Neural cell (in vitro differentiated cells): ENCODE data around the gene VAV3. TPM values are rescaled to one million over a fixed set of nuclear protein-coding genes. Genes with fewer than 3 reads are reported as not detected.

ENCODE experiments used
- H2AFZ ChIP-seq: fragments of 200-600, 300-800 bp; sonication (generic), shearing (Covaris generic); 2 replicates; pipeline ENCODE4 v1.6.0; 2014; ENCODE audit warnings: low read depth, mild to moderate bottlenecking, antibody characterized with exemption, low read length, moderate library complexity
- H3F3A ChIP-seq: fragments of 200-600 bp; shearing (Covaris generic); 2 replicates; pipeline ENCODE4 v1.6.1; 2016; ENCODE audit warnings: mild to moderate bottlenecking, moderate library complexity, mixed read lengths, antibody characterized with exemption, low read length; ENCODE audit not compliant: insufficient read depth, poor library complexity, severe bottlenecking
- H3K27ac ChIP-seq: fragments of 200-600, 300-800 bp; sonication (generic), shearing (Covaris generic); 2 replicates; pipeline ENCODE4 v1.5.1; 2014; ENCODE audit warnings: mild to moderate bottlenecking, low read length, moderate library complexity
- H3K27me3 ChIP-seq: fragments of 300-800, 200-600 bp; sonication (generic), shearing (Covaris generic); 2 replicates; pipeline ENCODE4 v1.6.0; 2014; ENCODE audit warnings: mild to moderate bottlenecking, low read depth, low read length, moderate library complexity; ENCODE audit not compliant: insufficient read depth
- H3K36me3 ChIP-seq: fragments of 300-800, 200-600 bp; sonication (generic), shearing (Covaris generic); 2 replicates; pipeline ENCODE4 v1.5.1; 2014; ENCODE audit warnings: mild to moderate bottlenecking, antibody characterized with exemption, low read length, moderate library complexity; ENCODE audit not compliant: insufficient read depth
- H3K4me2 ChIP-seq: fragments of 300-800, 200-600 bp; sonication (generic), shearing (Covaris generic); 2 replicates; pipeline ENCODE4 v1.6.0; 2014; ENCODE audit warnings: mild to moderate bottlenecking, low read length
- H3K4me3 ChIP-seq: fragments of 300-800, 200-600 bp; sonication (generic), shearing (Covaris generic); 2 replicates; pipeline ENCODE4 v1.5.1; 2014; ENCODE audit warnings: mild to moderate bottlenecking, low read length, moderate library complexity
- H3K79me2 ChIP-seq: fragments of 200-600 bp; shearing (Covaris generic); replicated peaks from 2 replicates; pipeline ENCODE4 v1.6.0; 2014; ENCODE audit warnings: mild to moderate bottlenecking, low read length, moderate library complexity; ENCODE audit not compliant: insufficient read depth
- H3K9ac ChIP-seq: fragments of 300-800, 200-600 bp; sonication (generic), shearing (Covaris generic); 2 replicates; pipeline ENCODE4 v1.6.1; 2016; ENCODE audit warnings: mild to moderate bottlenecking, low read length, mixed read lengths
- H3K9me2 ChIP-seq: fragments of 200-600 bp; shearing (Covaris generic); 2 replicates; pipeline ENCODE4 v1.6.1; 2016; ENCODE audit warnings: mild to moderate bottlenecking, low read length, mixed read lengths; ENCODE audit not compliant: insufficient read depth
- H3K9me3 ChIP-seq: fragments of 200-600, 300-800 bp; sonication (generic), shearing (Covaris generic); 2 replicates; pipeline ENCODE4 v1.6.1; 2016; ENCODE audit warnings: mild to moderate bottlenecking, mixed run types, low read length, moderate library complexity, mixed read lengths
- H4K20me1 ChIP-seq: fragments of 200-600 bp; shearing (Covaris generic); 2 replicates; pipeline ENCODE4 v1.6.1; 2016; ENCODE audit warnings: mild to moderate bottlenecking, mixed run types; ENCODE audit not compliant: insufficient read depth
- EP300 ChIP-seq: fragments of 450-650 bp; conservative IDR thresholded peaks from 2 replicates; pipeline ENCODE4 v1.6.1; 2014; ENCODE audit warnings: antibody characterized with exemption, mild to moderate bottlenecking, moderate library complexity; ENCODE audit not compliant: poor library complexity, severe bottlenecking
- EZH2 ChIP-seq: fragments of 200-600, 300-800 bp; shearing (Covaris generic), sonication (generic); IDR thresholded peaks from 2 replicates; pipeline ENCODE4 v1.6.1; 2014; ENCODE audit warnings: antibody characterized with exemption, low read length, borderline replicate concordance, mild to moderate bottlenecking; ENCODE audit not compliant: insufficient read depth, poor library complexity, severe bottlenecking
- MXI1 ChIP-seq: fragments of 450-650 bp; conservative IDR thresholded peaks from 2 replicates; pipeline ENCODE4 v1.6.1; 2014; ENCODE audit warnings: antibody characterized with exemption, mild to moderate bottlenecking; ENCODE audit not compliant: poor library complexity, severe bottlenecking
- POLR2AphosphoS5 ChIP-seq: IDR thresholded peaks from 2 replicates; pipeline ENCODE4 v1.6.1; 2012
- RAD21 ChIP-seq: fragments of 450-650 bp; conservative IDR thresholded peaks from 2 replicates; pipeline ENCODE4 v1.6.1; 2014; ENCODE audit warnings: antibody characterized with exemption, mild to moderate bottlenecking, moderate library complexity
- REST ChIP-seq: IDR thresholded peaks from 2 replicates; pipeline ENCODE4 v1.6.1; 2012; ENCODE audit warnings: borderline replicate concordance
- SMC3 ChIP-seq: fragments of 450-650 bp; conservative IDR thresholded peaks from 2 replicates; pipeline ENCODE4 v1.6.1; 2014; ENCODE audit warnings: antibody characterized with exemption, mild to moderate bottlenecking, moderate library complexity; ENCODE audit not compliant: poor library complexity
- TAF1 ChIP-seq: IDR thresholded peaks from 2 replicates; pipeline ENCODE4 v1.6.1; 2012; ENCODE audit warnings: low read depth
- polyA plus RNA-seq: library from polyadenylated mRNA; depleted of rRNA; stranded (reverse); fragments of >200 nt; gene quantifications from 2 replicates; pipeline ENCODE4 v1.2.3, GENCODE V29; 2014
- TF ChIP-seq, protein P1 (sequence below): fragments of 450-650 bp; IDR thresholded peaks from 2 replicates; pipeline ENCODE4 v1.5.1; 2014; ENCODE audit warnings: antibody characterized with exemption, mild to moderate bottlenecking, moderate library complexity; ENCODE audit not compliant: poor library complexity, severe bottlenecking

Gene VAV3
- polyA plus RNA-seq, 1 donor from 2014 or later, result 7.6 TPM

- H3K79me2 ChIP-seq, result no peaks in the 10 kb centered on the region
- H3K9me3 ChIP-seq, result no peaks in the 10 kb centered on the region
- no peak overlapping the region for H3K27ac ChIP-seq
- no peak overlapping the region for H3K4me2 ChIP-seq
- H3K9ac ChIP-seq, result no peak overlapping the region
- H2AFZ ChIP-seq, result no peak overlapping the region
- H3F3A ChIP-seq, result no peaks in the 10 kb centered on the region
- H3K27me3 ChIP-seq, result no peaks in the 10 kb centered on the region
- H3K9me2 ChIP-seq, result no peaks in the 10 kb centered on the region
- no peaks in the 10 kb centered on the region for H3K36me3 ChIP-seq
- no peak overlapping the region for H3K4me3 ChIP-seq
- TF ChIP-seq EP300 (no peak), REST (no peak), SMC3 (no peak)
- H4K20me1 ChIP-seq, result no peaks in the 10 kb centered on the region
These were observed 346.4 kb downstream of the VAV3 start for GRCh38 chr1:107618539-107618938.

GRCh38 chr1:107617921-107618320 lies 347.1 kb downstream of the VAV3 start:
- Histone ChIP-seq H3K9me2 (no peaks in the 10 kb centered on the region), H2AFZ (no peak overlapping the region), H3K9me3 (no peaks in the 10 kb centered on the region), H3K9ac (no peak overlapping the region), H4K20me1 (no peaks in the 10 kb centered on the region), H3K4me2 (no peak overlapping the region), H3K27me3 (no peaks in the 10 kb centered on the region), H3K4me3 (no peak overlapping the region), H3K36me3 (no peaks in the 10 kb centered on the region), H3K27ac (no peak overlapping the region), H3K79me2 (no peaks in the 10 kb centered on the region), H3F3A (no peaks in the 10 kb centered on the region)
- TF ChIP-seq SMC3 (no peak), POLR2AphosphoS5 (no peak)
- TF ChIP-seq, protein P1, sequence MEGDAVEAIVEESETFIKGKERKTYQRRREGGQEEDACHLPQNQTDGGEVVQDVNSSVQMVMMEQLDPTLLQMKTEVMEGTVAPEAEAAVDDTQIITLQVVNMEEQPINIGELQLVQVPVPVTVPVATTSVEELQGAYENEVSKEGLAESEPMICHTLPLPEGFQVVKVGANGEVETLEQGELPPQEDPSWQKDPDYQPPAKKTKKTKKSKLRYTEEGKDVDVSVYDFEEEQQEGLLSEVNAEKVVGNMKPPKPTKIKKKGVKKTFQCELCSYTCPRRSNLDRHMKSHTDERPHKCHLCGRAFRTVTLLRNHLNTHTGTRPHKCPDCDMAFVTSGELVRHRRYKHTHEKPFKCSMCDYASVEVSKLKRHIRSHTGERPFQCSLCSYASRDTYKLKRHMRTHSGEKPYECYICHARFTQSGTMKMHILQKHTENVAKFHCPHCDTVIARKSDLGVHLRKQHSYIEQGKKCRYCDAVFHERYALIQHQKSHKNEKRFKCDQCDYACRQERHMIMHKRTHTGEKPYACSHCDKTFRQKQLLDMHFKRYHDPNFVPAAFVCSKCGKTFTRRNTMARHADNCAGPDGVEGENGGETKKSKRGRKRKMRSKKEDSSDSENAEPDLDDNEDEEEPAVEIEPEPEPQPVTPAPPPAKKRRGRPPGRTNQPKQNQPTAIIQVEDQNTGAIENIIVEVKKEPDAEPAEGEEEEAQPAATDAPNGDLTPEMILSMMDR, result no peak

DNA sequence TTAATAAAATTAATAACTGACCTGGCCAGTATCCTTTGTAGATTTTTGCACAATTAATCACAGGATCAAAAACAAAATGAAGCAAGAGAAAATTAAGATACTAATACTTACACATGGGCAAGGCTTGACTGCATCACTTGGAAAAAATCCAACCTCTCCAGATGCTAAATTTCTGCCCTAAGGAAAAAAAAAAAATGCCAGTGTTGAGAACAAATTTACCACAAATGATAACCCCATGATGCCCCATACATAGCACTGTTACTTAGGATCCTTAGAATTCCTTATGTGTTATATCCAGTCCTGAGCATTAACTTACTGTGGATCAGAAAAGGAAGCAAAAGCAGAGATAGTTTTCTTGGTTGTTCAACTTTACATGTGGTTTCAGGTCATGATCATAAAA lies 347.5 kb downstream of the VAV3 start:
- Histone ChIP-seq H2AFZ (no peak overlapping the region), H3K36me3 (no peaks in the 10 kb centered on the region), H3K9me2 (no peaks in the 10 kb centered on the region), H3K9ac (no peak overlapping the region), H3K27ac (no peak overlapping the region), H3K9me3 (no peaks in the 10 kb centered on the region), H3K4me3 (no peak overlapping the region), H4K20me1 (no peaks in the 10 kb centered on the region), H3K4me2 (no peak overlapping the region), H3F3A (no peaks in the 10 kb centered on the region), H3K79me2 (no peaks in the 10 kb centered on the region), H3K27me3 (no peaks in the 10 kb centered on the region)
- TF ChIP-seq RAD21 (no peak), TAF1 (no peak), EP300 (no peak), MXI1 (no peak), EZH2 (no peak), SMC3 (no peak), REST (no peak), POLR2AphosphoS5 (no peak)
- TF ChIP-seq, protein P1, result no peak
